Sigmoid colon (tissue), 3 donors: ENCODE measurements around the gene C1RL.

Experiments
- CTCF ChIP-seq, 4 experiments: fragments of 450-650 bp in 3 of 4; fragments of 200-600 bp in 1 of 4; IDR thresholded peaks; one replicate each; pipeline ENCODE4 v1.5.1; 2016 to 2019; ENCODE audit warnings: antibody characterized with exemption in 4 of 4, mild to moderate bottlenecking in 3 of 4, moderate library complexity in 2 of 4
- POLR2A ChIP-seq, 2 donors: fragments of 450-650 bp; IDR thresholded peaks; one replicate each; pipeline ENCODE4 v1.6.1; 2016; ENCODE audit warnings: antibody characterized with exemption in 2 of 2, mild to moderate bottlenecking in 2 of 2, moderate library complexity in 2 of 2

GRCh38 chr12:7100239-7100638 is 8.8 kb downstream of the C1RL start:
- TF ChIP-seq CTCF (IDR thresholded peaks at IDR 0.05) (no peak), POLR2A (IDR thresholded peaks at IDR 0.05) (no peak)
